GM19043 (cell line): ENCODE measurements around the gene SLC22A12.
"Not testable (repeated sequence)": the region's sequence is repeated elsewhere in the genome, so short reads cannot be mapped to it uniquely, and the experiment has no call there.

Experiments
- ATAC-seq: cut with Tn5 transposase; IDR thresholded peaks from one replicate; pipeline ENCODE4 v1.9.1; 2021; ENCODE audit warnings: low read depth; ENCODE audit not compliant: unreplicated experiment

SLC22A12 gene

DNA sequence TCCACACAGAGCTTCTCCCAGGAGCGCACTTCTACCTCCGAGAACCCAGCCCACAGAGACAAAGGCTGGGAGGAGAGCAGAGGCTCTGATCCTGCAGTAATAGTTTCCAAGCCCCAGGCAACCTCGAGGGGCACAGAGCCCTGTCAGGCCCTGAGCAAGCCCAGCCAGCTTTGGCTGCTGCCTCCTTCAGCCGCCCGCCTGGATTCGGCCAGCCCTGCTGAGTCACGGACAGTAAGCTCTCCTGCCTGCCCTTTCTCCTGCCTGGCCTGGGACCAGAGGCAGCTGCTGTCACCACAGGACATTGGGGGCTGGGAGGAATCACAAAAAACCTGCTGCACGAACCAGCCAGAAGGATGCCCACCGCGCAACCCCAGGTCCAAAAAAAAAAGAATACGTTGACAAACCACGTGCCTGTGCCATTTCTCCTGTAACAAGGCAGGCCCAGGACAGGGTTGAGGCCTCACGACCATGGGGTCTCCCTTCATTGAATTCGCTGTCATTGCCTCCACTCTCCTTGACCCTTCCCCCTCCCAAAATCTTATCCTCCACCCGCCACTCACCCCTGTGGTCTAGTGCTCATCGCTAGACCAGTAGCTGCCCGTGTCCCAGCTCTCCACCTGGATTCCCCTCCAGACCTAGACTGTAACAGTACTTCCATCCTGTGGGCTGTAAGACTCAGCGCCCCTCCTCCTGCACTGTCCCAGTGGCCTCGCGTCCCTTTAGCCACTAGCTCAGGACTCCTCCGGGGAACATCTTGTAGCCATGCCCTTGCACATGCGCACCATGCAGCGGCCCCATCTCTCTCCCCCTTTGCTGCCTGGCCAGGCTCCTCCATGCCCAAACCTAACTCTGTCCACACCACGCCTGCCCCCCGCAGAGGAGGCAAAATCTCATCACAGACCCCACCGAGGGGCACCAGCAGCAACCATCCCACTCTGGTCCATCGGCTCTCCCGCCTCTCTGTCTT is 7.4 kb upstream of the SLC22A12 start:
- no peak for ATAC-seq

- ATAC-seq: no peak
Measured at GRCh38 chr11:64585150-64585549, 5.9 kb upstream of the SLC22A12 start.

- no peak for ATAC-seq
Measured at GRCh38 chr11:64586366-64586765, 4.7 kb upstream of the SLC22A12 start.

GRCh38 chr11:64588701-64589100 is 2.3 kb upstream of the SLC22A12 start:
- no peak for ATAC-seq

DNA sequence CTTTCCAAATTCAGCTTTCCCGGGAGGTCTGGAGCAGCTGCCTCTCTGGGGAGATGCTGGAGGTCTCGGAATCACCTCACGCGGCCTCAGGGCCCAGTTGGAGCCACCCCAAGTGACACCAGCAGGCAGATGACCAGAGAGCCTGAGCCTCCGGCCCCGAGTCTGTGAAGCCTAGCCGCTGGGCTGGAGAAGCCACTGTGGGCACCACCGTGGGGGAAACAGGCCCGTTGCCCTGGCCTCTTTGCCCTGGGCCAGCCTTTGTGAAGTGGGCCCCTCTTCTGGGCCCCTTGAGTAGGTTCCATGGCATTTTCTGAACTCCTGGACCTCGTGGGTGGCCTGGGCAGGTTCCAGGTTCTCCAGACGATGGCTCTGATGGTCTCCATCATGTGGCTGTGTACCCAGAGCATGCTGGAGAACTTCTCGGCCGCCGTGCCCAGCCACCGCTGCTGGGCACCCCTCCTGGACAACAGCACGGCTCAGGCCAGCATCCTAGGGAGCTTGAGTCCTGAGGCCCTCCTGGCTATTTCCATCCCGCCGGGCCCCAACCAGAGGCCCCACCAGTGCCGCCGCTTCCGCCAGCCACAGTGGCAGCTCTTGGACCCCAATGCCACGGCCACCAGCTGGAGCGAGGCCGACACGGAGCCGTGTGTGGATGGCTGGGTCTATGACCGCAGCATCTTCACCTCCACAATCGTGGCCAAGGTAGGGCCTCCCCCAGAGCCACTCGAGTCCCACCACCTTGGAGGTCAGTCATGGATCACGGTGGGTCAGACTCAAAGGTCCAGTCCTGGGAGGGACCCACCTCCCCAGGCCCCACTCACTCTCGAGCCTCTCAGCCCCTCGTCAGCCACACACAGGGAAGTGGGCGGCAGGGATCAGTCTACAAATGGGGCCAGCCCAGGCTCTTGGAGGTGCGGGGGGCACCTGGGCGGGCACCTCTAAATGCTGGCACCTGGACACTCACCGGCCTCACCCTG is 525 bp downstream of the SLC22A12 start:
- ATAC-seq: no peak

DNA sequence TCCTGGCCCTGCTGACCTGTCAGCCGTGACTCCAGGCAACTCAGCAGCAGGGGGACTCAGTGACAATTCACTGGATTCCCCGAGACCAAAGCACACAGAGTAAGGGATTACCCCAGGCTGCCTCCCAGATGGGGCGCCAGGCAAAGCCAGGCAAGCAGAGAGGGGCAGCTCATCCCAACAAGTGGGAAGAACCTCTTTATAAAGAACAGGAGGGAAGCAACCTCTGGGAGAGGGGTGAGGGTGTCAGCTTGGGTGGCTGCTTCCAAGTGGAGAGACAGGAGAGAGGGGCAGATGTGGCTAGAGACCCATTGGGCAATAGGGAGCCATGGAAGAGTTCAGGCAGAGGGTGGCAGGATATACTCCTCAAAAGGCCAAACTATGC is 1.2 kb downstream of the SLC22A12 start:
- no peak for ATAC-seq

- ATAC-seq: no peak
Measured at GRCh38 chr11:64592656-64593055, 1.6 kb downstream of the SLC22A12 start.

DNA sequence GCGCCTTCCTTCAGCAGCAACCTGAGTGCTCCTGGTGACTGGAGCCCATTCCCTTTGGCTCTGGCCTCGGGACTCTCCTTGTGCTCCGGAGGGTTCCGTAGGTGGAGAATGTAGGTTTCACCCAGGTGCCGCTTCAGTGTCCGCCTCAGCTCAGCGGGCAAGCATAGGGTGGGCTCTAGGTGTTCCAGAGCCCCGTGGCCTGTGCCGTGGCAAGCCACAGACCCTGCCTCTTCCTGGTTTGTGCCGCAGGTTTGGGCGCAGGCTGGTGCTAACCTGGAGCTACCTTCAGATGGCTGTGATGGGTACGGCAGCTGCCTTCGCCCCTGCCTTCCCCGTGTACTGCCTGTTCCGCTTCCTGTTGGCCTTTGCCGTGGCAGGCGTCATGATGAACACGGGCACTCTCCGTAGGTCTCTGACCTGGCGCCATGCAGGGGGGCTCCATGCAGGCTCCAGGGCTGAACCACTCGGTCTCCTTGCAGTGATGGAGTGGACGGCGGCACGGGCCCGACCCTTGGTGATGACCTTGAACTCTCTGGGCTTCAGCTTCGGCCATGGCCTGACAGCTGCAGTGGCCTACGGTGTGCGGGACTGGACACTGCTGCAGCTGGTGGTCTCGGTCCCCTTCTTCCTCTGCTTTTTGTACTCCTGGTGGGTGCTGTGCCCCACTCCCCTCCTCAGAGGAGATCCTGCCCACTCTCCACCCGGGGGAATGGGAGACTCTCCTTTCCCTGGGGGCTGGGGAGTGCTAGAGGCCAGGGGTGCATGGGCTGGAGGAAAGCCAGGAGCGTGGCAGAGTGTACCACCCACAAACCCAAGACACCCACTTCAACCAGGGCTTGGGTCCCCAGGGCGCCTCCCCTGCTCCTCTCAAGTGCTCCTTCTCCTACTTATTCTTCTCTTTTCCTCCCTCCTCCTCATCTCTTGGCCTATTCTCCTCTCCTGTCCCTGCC is 2.4 kb downstream of the SLC22A12 start:
- no peak for ATAC-seq

DNA sequence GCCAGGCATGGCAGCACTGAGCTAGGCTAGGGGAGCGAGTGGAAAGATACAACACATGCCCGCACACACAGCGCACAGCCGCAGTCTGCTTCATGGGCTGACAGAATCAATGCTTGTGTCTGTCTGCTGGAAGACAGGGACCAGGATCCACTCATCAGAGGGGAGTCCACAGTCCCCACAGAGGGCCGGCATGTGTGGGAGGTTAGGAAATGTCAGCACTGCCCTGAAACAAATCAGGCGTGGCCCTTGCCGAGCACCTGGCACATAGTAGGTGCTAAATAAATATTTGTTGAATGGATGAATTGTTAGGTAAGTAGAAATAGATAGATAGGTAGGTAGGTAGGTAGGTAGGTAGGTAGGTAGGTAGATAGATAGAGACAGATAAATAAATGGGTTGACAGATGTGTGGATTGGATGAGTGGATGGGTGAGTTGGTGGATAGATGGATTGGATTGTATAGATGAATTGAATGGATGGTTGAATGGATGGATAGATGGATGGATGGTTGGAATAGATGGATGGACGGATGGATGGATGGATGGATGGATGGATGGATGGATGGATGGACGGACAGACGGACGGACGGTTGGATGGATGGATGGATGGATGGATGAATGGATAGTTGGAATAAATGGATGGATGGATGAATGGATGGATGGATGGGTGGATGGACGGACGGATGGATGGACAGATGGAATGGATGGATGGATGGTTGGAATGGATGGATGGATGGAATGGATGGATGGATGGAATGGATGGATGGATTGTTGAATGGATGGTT is 3.3 kb downstream of the SLC22A12 start:
- no peak for ATAC-seq

DNA sequence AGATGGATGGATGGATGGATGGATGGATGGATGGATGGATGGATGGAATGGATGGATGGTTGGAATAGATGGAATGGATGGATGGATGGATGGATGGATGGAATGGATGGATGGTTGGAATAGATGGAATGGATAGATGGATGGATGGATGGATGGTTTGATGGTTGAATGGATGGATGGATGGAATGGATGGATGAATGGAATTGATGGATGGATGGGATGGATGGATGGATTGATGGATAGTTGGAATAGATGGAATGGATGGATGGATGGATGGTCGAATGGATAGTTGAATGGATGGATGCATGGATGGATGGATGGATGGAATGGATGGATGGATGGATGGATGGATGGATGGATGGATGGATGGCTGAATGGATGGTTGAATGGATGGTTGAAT is 4.9 kb downstream of the SLC22A12 start:
- not testable (repeated sequence) for ATAC-seq

DNA sequence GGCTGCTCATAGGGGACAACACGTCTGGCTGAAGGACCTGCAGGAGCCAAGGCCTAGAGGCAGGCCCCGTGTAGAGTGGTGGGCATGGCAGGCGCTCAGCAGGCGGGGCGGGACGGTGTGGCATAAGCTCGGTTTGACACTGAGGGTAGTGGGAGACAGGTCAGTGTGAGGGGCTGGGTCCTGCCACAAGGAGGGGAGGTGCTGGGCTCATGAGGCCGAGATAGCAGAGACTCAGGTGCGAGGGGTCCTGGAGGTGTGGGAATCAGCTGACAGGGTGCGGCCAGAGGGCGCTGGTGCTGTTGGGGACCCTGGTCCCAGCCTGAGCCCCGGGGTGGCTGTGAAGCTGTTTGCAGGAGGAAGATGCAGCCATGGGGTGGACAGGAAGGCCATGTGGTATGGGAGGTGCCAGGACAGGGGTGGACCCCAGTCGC is 6.7 kb downstream of the SLC22A12 start:
- ATAC-seq: no peak

DNA sequence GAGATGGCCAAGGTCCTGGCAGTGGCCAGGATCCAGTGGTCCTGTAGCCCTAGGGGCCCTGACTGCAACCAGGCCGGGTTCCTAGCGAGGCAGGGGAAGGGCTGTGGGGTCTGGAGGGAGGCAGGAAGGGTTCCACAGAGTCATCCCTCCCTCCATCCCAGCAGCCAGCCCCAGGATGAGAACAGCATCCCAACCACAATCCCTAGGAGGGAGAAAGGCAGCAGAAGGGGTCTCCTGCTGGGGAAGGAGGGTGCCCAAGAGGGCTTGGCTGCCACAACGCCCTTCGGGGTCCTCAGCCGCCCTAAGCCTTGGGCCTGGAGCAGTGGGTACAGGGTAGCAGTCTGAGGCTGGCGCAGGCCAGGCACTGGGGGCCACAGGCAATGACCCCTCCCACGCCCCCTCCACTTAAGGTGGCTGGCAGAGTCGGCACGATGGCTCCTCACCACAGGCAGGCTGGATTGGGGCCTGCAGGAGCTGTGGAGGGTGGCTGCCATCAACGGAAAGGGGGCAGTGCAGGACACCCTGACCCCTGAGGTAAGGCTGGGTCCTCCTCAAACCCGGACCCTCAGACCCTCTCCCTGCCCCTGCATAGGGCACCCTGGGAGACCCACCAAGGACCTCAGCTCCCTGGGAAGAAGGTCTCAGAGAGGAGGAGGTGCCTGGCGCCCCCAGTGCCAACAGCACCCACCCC is 7.2 kb downstream of the SLC22A12 start:
- no peak for ATAC-seq

DNA sequence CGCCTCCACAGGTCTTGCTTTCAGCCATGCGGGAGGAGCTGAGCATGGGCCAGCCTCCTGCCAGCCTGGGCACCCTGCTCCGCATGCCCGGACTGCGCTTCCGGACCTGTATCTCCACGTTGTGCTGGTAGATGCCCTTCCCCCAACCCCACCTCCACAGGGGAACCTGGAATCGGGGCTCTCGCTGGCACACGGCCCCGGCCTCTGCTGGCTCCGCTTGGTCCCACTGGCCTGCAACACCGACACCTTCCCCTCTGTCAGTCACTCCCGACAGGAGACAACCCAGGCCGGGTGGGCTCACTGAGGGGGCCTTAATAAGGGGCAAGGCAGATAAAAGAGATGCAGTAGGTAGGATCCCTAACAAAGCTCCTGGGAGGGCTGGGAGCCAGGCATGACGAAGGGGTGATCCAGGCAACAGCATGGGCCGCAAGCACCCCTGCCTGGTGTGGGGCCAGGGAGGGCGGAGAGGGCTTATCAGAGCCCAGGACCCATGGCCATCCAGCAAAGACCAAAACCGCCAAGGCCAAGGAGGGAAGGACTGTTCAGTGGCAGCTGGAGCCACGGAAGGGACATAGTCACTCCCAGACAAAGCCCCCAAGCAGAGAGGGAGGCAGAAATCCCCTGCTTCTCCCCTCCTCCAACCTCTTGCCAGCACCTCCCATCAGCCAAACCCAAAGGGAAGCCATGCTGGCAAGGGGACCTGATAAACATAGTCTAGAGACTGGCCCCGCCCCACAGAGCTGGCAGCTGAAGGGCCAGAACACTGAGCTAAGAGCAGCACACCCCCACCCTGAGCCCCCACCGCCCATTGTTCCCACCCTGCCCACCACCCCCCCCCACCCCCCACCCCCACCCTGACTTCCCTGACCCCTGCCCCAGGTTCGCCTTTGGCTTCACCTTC is 8.0 kb downstream of the SLC22A12 start:
- no peak for ATAC-seq

DNA sequence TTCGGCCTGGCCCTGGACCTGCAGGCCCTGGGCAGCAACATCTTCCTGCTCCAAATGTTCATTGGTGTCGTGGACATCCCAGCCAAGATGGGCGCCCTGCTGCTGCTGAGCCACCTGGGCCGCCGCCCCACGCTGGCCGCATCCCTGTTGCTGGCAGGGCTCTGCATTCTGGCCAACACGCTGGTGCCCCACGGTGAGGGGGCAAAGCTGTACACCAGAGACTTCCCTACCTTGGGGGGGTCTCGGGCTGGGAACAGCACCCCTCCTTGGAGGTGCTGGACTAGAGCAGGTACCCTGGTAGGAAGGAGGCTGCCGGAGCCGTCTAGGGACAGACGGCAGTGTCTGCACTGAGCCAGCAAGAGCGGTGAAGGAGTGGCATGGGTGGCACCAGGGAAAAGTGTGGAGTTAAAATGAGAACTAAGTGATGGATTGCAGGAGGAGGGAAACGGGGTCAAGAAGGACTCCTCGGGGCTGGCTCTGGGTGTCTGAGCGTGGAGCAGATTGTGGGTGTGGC is 8.7 kb downstream of the SLC22A12 start:
- ATAC-seq: no peak

GRCh38 chr11:64600281-64600992 is 9.4 kb downstream of the SLC22A12 start:
- no peak for ATAC-seq

DNA sequence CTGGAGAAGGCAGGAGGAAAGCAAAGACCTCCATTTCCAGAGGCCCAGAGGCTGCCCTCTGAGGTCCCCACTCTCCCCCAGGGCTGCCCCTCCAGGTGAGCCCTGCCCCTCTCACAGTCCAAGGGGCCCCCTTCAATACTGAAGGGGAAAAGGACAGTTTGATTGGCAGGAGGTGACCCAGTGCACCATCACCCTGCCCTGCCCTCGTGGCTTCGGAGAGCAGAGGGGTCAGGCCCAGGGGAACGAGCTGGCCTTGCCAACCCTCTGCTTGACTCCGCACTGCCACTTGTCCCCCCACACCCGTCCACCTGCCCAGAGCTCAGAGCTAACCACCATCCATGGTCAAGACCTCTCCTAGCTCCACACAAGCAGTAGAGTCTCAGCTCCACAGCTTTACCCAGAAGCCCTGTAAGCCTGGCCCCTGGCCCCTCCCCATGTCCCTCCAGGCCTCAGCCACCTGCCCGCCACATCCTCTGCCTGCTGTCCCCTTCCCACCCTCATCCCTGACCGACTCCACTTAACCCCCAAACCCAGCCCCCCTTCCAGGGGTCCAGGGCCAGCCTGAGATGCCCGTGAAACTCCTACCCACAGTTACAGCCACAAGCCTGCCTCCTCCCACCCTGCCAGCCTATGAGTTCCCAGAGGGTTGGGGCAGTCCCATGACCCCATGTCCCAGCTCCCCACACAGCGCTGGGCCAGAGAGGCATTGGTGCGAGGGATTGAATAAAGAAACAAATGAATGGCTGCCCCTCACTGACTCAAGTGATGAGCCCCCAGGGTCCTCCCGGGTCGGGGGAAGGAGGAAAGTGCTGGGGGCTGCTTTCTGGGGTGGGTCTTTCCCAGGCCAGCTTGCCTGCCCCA is 10.8 kb downstream of the SLC22A12 start:
- no peak for ATAC-seq
